SW480 (cell line): ENCODE results near the gene NUAK1.
"Not testable (repeated sequence)": the region's sequence is repeated elsewhere in the genome, so short reads cannot be mapped to it uniquely, and the experiment has no call there.

Experiments used
- DNase-seq: peaks from one replicate; pipeline ENCODE4 v3.0.0-alpha.2; 2016; ENCODE audit warnings: low spot score

NUAK1 gene

DNA sequence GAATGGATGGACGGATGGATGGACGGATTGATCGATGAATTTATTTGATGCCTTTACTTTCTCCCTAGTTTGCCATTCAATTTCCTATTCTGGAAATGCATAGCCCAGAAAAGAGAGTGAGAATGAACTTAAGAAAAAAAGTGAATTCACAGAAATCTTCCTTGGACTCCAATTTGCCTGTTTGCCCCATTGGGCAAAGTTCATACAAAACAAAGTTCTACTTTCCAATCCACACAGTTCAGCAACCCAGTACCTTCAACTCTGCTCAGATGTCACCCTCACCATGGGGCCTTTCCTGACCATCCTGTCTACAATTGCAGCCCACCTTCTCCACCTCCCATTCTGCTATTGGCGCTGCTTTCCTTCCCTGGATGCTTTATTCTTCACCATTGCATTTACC, 8.2 kb upstream of the NUAK1 start:
- DNase-seq: no peak

- no peak for DNase-seq
Measured at GRCh38 chr12:106145539-106146447, 7.0 kb upstream of the NUAK1 start.

GRCh38 chr12:106144847-106145246, 6.1 kb upstream of the NUAK1 start:
- no peak for DNase-seq

DNA sequence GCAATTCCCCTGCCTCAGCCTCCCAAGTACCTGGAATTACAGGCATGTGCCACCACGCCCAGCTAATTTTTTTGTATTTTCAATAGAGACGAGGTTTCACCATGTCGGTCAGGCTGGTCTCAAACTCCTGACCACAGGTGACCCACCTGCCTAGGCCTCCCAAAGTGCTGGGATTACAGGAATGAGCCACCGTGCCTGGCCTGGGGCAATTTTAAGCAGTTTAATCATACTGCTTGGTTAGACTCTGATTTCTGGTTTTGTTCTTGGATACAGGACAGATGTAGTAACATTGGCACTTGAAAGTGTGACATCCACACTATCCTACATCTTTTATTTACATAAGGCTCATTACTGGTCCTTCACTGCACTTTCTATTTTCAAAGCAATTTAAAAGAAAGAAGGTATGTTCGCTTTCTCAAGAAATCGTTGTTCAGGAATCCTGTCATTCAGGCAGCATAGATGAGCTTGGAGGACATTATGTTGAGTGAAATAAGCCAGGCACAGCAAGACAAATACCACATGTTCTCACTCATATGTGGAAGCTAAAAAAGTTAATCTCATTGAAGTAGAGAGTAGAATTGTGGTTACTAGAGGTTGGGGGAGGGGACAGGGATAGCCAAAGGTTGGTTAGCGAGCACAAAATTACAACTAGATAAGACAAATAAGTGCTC, 4.0 kb upstream of the NUAK1 start:
- DNase-seq: no peak

DNA sequence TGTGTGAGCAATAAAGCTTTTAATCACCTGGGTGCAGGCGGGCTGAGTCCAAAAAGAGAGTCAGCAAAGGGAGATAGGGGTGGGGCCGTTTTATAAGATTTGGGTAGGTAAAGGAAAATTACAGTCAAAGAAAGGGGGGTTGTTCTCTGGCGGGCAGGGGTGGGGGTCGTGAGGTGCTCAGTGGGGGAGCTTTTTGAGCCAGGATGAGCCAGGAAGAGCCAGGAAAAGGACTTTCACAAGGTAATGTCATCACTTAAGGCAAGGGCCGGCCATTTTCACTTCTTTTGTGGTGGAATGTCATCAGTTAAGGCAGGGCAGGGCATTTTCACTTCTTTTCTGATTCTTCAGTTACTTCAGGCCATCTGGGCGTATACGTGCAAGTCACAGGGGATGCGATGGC, 3.2 kb upstream of the NUAK1 start:
- DNase-seq: not testable (repeated sequence)

GRCh38 chr12:106141452-106141851, 2.7 kb upstream of the NUAK1 start:
- no peak for DNase-seq

DNA sequence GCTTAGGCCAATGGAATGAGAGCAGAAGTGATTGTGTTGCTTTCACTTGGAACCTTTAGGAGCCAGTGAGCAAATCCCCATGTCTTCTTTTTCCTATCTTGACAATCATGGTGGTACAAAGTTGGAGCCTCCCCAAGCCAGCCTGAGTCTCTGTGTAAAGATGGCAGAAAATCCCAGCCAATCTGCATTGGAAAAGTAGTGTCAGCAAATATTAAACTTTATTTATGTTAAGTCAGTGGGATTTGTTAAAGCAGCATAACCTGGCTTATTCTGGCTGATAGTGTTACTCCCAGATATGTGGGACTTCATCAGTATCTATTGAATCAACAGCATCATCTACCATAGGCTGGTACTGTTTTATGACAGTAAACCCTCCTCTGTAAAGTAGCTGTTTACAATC, 2.2 kb upstream of the NUAK1 start:
- DNase-seq: no peak

DNA sequence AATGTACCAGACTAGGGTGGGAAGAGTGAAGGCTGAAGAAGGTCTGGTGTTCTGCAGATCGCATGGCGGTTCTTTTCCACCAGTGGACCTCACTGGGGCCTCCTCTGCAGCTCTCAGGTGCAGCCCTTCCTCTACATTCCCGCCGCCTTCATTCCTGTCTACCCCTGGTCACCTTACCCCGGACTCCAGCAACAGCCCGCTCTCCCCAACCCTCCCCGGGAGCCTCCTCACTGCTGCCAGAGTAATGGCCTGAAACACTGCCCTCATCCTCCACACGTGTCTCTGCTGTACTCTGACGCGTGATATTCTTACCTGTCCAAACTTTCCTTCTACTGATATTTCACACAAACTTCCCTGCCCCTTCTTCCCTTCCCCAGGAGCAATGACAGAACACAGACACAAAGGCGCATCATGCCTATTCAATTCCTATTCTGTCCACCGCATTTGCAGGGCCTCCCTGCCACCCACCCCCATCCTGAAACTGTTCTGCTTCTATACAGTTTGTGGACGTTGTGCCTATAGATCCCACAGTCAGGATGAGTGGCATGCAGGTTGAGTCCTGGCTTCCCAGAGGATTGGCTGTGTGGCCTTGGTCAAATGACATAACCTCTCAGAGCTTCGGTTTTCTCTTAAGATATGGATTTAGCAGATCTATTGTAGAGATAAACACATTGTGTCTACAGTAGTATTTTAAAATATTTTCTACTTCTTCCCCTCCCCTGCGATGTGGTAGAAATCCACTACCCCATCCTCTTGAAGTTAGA, 1.7 kb upstream of the NUAK1 start:
- no peak for DNase-seq

GRCh38 chr12:106139422-106140171, 843 bp upstream of the NUAK1 start:
- peak; percentile 84 for DNase-seq

DNA sequence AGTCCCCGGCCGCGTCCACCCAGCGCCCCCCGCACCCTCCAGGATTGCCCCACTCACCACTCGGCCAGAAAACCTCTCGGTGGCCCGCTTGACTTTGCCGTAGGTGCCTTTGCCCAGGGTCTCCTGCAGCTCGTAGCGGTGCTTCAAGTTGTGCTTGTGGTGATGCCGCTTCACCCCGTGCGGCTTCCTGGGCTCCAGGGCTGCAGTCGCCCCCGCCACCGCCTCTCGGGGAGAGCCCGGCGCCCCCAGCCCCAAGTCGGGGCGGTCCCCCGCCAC, 459 bp downstream of the NUAK1 start:
- DNase-seq: no peak

GRCh38 chr12:106137530-106138356, 1.0 kb downstream of the NUAK1 start:
- DNase-seq: no peak

- peak; percentile 75 for DNase-seq
Measured at GRCh38 chr12:106136263-106136662, 2.5 kb downstream of the NUAK1 start.

- no peak for DNase-seq
Measured at GRCh38 chr12:106135781-106136180, 3.0 kb downstream of the NUAK1 start.

DNA sequence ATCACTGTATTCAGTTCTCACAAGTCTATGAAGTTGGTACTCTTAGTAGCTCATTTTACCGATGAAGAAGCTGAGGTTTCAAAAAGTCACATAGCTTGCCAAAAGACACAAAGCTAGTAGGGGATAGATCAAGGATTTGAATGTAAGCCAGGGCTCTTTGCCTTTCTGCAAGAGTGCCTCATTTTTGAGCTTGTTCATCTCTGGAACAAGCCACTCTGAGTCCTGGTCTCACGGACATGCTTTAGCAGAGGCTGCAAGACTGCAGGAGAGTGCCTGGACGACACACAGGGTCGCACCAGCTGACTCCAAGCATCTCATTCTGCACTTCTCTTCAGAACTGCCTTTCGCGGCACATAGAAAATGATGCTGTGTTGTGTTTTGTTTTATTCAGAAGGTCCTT, 3.7 kb downstream of the NUAK1 start:
- DNase-seq: no peak

- no peak for DNase-seq
Measured at GRCh38 chr12:106134294-106134949, 4.3 kb downstream of the NUAK1 start.

DNA sequence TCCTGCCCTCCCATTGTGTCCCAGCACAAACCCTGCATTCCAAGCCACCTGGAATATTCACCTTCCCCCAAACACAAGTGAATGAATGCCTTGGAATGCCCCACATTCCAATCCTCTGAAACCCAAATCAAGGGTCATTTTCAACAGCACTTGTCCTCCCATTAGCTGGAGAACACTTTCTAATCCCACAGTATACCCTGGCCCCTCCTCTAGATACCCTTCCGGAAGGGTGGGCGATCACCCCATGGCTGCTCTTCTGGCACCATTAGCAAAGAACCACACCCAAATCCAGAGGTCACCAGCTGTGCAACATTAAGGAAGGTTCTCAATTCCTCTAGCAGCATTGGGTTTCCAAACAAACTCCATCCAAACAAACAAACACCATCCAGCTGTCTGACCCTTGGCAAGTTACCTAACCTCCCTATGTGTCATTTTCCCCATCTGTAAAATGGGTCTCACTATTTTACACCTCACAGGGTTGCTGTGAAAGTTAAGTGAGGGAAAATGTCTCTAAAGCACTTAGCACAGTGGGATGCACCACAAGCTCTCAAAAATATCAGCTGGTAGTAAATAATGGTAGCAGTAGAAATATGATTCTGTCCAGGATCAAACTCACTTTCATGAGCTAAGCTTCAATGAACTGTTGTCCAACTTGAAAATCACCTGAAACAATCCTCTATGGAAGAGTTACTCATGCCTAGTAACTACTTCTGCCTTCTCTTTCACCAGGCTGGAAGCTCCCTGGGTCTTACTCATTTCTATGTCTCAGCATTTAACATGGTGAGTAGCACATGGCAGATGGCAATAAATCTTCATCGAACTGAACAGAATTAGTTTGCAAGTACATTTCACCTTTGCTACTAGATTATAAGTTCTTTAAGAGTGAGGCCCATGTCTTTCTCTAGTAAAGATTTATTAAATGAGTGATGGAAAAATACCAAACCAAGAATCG, 5.3 kb downstream of the NUAK1 start:
- no peak for DNase-seq

DNA sequence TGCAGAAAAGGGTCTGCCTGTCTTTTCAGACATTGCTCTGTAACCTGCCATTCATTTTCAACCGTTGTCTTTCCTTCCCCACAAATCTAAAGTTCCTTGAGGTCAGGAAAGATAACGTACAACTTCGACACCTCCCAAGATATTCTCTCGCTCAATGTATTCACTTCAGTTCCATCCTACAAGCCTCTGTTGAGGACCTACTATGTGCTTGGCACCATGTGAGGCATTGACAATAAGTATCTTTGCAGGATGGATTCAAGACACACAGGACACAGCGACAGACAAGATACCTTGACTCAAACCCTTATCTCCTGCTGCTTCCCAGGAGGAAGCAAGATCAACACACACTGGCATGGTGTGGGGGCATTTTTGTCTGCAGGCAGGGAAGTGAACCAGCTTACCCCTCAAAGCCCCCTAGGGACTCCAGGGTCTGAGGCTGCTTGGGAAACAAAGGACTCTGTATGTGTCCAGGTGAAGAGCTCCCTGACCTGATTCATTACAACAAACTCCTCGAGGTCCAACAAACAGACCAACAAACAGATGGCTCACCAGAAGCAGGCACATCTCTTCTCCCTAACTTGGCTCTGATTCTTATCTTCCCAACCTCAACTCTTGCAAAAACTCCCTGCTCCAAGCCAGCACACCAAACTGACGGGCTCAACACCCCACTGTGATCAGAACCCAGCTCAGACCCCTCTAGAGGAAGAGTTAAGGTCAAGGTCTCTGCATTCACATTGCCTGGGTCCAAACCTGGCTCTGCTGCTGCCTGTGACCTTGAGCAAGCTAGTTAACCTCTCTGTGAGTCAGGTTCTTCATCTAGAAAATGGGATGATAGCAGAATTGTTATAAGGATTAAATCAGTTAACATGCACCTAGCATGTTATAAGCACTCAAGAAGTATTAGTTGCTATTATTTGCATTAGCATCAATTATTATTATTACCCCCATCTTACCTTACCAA, 6.3 kb downstream of the NUAK1 start:
- no peak for DNase-seq

- DNase-seq: no peak
Measured at GRCh38 chr12:106131676-106132075, 7.1 kb downstream of the NUAK1 start.
